GM12878 (cell line): ENCODE data around the gene IER5L.

Experiments
- BCL3 ChIP-seq: IDR thresholded peaks from 2 replicates; pipeline ENCODE4 v1.6.1; 2011; ENCODE audit warnings: borderline replicate concordance, low read depth, mild to moderate bottlenecking, moderate library complexity, low read length; ENCODE audit not compliant: insufficient read depth, poor library complexity, severe bottlenecking
- BMI1 ChIP-seq: fragments of 450-650 bp; IDR thresholded peaks from 2 replicates; pipeline ENCODE4 v1.6.1; 2016; ENCODE audit warnings: mild to moderate bottlenecking, moderate library complexity, borderline replicate concordance
- EGR1 ChIP-seq, 2 experiments: IDR thresholded peaks; 1 replicate in 1 of 2; 2 replicates in 1 of 2; pipeline ENCODE4 v1.6.1; 2011 to 2012; ENCODE audit warnings: low read depth in 2 of 2, low read length in 2 of 2, borderline replicate concordance in 1 of 2, mild to moderate bottlenecking in 1 of 2, moderate library complexity in 1 of 2
- POLR2AphosphoS5 ChIP-seq: IDR thresholded peaks from 2 replicates; pipeline ENCODE4 v1.6.1; 2011; ENCODE audit warnings: mild to moderate bottlenecking, low read length, inconsistent platforms
- RAD21 ChIP-seq: IDR thresholded peaks from 2 replicates; pipeline ENCODE4 v1.6.1; 2011; ENCODE audit warnings: mild to moderate bottlenecking, low read depth, low read length, moderate library complexity; ENCODE audit not compliant: insufficient read depth
- REST ChIP-seq: IDR thresholded peaks from 2 replicates; pipeline ENCODE4 v1.6.1; 2012; ENCODE audit warnings: mild to moderate bottlenecking, low read depth, low read length
- YY1 ChIP-seq: IDR thresholded peaks from 2 replicates; pipeline ENCODE4 v1.6.1; 2011; ENCODE audit warnings: low read depth, mild to moderate bottlenecking, low read length
- TF ChIP-seq, protein P1 (sequence below), 3 experiments: IDR thresholded peaks in 2 of 3; conservative IDR thresholded peaks in 1 of 3; 2 replicates each; pipeline ENCODE4 v1.5.1; 2011; ENCODE audit warnings: low read depth in 3 of 3, low read length in 3 of 3, mild to moderate bottlenecking in 3 of 3, control low read depth in 2 of 3, moderate library complexity in 2 of 3, inconsistent platforms in 1 of 3, mixed read lengths in 1 of 3; ENCODE audit not compliant: control insufficient read depth in 2 of 3, insufficient read depth in 1 of 3; ENCODE audit errors: extremely low read depth in 1 of 3

DNA sequence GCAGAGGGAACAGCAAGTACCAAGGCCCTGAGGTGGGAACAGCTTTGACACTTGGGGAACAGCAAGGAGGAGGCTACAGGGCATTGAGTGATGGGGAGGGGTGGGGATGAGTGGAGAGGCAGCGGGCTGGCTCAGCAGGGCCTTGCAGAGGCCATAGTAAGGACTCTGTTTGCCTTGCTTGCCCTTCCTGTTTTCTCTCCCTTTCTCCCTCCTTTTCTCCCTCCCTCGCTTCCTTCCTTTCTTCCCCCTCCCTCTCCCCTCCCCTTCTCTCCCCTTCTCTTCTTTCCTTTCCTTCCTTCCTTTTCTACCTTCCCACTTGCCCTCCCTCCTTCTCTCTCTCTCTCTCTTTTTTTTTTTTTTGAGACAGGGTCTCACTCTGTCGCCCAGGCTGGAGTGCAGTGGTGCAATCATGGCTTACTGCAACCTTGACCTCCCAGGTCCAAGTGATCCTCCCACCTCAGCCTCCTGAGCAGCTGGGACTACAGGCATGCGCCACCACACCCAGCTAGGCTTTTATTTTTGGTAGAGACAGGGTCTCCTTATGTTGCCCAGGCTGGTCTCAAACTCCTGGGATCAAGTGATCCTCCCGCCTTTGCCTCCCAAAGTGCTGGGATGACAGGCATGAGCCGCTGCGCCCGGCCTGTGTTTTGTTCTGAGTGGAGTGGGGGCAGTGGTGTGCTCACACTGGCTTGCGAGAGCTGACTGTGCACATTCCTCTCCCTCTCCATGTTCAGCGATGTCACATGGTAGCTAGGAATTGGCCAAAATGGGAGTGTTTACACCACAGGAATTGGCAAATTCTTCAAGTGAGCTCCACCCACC, 17.1 kb downstream of the IER5L start:
- TF ChIP-seq, protein P1, sequence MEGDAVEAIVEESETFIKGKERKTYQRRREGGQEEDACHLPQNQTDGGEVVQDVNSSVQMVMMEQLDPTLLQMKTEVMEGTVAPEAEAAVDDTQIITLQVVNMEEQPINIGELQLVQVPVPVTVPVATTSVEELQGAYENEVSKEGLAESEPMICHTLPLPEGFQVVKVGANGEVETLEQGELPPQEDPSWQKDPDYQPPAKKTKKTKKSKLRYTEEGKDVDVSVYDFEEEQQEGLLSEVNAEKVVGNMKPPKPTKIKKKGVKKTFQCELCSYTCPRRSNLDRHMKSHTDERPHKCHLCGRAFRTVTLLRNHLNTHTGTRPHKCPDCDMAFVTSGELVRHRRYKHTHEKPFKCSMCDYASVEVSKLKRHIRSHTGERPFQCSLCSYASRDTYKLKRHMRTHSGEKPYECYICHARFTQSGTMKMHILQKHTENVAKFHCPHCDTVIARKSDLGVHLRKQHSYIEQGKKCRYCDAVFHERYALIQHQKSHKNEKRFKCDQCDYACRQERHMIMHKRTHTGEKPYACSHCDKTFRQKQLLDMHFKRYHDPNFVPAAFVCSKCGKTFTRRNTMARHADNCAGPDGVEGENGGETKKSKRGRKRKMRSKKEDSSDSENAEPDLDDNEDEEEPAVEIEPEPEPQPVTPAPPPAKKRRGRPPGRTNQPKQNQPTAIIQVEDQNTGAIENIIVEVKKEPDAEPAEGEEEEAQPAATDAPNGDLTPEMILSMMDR (IDR thresholded peaks at IDR 0.05 in 2 of 3, conservative IDR thresholded peaks at IDR 0.05 in 1 of 3; ENCODE audit: control insufficient read depth in 2 of 3, extremely low read depth in 1 of 3, insufficient read depth in 1 of 3, low read depth in 3 of 3, low read length in 3 of 3) = no peak
- TF ChIP-seq YY1 = no peak
- no peak for TF ChIP-seq RAD21
- TF ChIP-seq BMI1 = no peak
- no peak for TF ChIP-seq EGR1 (IDR thresholded peaks at IDR 0.05; ENCODE audit: borderline replicate concordance in 1 of 2, low read depth in 2 of 2, low read length in 2 of 2)
- no peak for TF ChIP-seq BCL3
- no peak for TF ChIP-seq POLR2AphosphoS5
- TF ChIP-seq REST = no peak
